Astrocyte of the spinal cord (primary cell): ENCODE results near the gene HES7.

Experiments used
- DNase-seq: peaks from one replicate; pipeline ENCODE4 v3.0.0; 2011; ENCODE audit warnings: low read depth, low spot score
- H3K4me3 ChIP-seq: 2 replicates; pipeline ENCODE4 v1.5.1; 2011; ENCODE audit warnings: low read depth, mild to moderate bottlenecking, low read length, moderate library complexity
- in situ Hi-C: cut with HindIII; loops from 2 replicates; pipeline ENCODE4 v1.10.0; 2017; ENCODE audit warnings: low sequenced_read_pairs
- TF ChIP-seq, protein P1 (sequence below): IDR thresholded peaks from 2 replicates; pipeline ENCODE4 v1.5.1; 2012; ENCODE audit warnings: low read depth, mild to moderate bottlenecking, low read length, inconsistent platforms

The HES7 gene

GRCh38 chr17:8160224-8160577, 36.3 kb upstream of the HES7 start:
- TF ChIP-seq, protein P1, sequence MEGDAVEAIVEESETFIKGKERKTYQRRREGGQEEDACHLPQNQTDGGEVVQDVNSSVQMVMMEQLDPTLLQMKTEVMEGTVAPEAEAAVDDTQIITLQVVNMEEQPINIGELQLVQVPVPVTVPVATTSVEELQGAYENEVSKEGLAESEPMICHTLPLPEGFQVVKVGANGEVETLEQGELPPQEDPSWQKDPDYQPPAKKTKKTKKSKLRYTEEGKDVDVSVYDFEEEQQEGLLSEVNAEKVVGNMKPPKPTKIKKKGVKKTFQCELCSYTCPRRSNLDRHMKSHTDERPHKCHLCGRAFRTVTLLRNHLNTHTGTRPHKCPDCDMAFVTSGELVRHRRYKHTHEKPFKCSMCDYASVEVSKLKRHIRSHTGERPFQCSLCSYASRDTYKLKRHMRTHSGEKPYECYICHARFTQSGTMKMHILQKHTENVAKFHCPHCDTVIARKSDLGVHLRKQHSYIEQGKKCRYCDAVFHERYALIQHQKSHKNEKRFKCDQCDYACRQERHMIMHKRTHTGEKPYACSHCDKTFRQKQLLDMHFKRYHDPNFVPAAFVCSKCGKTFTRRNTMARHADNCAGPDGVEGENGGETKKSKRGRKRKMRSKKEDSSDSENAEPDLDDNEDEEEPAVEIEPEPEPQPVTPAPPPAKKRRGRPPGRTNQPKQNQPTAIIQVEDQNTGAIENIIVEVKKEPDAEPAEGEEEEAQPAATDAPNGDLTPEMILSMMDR = no peak
- no peak overlapping the region for H3K4me3 ChIP-seq
- no peak for DNase-seq
- in situ Hi-C loops = no loop called here

- no peak overlapping the region for H3K4me3 ChIP-seq
- in situ Hi-C loops = no loop called here
- TF ChIP-seq, protein P1 = no peak
- no peak for DNase-seq
These were observed 35.7 kb upstream of the HES7 start for GRCh38 chr17:8159459-8160223.

DNA sequence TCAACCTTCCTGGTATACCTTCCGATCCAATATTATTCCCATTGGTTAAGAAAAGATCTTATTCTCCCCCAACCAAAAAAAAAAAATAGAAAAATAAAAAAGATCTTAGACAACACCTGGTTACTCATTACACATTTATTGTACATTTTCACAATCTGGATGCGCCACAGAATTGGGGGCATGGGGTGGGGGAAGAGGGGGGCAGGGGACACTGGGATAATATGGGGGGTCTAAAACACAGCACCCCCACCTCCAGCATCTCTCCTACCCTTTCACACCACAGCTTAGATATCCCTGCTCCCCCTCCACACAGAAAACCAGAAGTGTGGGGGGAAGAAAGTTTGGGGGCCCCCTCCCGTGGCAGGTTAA, 35.1 kb upstream of the HES7 start:
- TF ChIP-seq, protein P1 = no peak
- H3K4me3 ChIP-seq = no peak overlapping the region
- in situ Hi-C loops = no loop called here
- no peak for DNase-seq

GRCh38 chr17:8158267-8159031, 34.5 kb upstream of the HES7 start:
- TF ChIP-seq, protein P1 = peak; percentile 87
- H3K4me3 ChIP-seq = no peak overlapping the region
- in situ Hi-C loops = no loop called here
- DNase-seq = peak; percentile 92

DNA sequence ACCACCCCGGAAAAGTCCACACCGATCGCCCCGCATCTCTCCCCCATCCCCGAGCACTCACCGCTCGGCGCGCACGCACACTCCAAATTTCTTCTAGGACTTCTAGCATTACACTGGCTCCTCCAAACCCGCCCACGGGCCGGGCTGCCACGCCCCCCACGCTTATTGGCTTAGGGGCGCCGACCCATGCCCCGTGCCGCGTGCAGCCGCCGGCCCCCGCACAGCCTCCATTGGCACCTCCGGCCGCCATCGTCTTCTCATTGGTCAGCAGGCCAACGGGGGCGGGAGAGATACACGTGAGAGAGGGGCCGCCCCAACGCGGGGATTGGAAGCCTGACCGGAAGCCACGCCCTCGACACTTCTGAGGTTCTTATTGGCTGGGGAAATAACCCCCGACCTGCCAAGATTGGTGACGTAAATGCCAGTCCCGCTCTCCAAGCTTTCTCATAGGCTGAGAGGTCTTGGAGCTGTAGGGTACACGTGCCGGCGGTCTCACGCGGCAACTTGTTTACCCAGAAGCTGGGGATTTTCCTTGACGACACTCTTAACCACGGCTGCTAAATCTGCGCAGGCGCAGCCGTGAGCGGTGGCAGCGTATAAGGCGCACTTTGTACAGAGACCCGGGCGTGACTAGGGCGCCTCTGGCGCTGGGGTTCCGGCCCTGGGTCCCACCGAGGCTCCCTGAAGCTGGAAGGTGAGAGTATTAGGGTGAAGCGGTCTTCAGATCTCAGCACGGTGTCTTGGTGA, 32.5 kb upstream of the HES7 start:
- in situ Hi-C loops = no loop called here
- peak; percentile 100 for DNase-seq
- TF ChIP-seq, protein P1 = no peak
- peak overlapping the region; percentile 73 for H3K4me3 ChIP-seq

DNA sequence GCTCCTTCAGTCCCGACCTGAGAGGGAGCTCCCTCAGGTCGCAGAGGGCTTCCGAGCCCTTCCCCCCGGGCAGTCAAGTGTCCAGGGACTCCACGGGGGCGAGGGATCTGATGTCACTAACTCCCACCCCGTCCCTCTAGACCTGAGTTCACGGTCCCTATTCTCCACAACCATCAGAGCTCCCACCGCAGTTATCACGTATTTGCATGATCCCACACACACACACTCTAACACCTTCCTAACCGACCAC, 32.0 kb upstream of the HES7 start:
- in situ Hi-C loops = no loop called here
- TF ChIP-seq, protein P1 = no peak
- DNase-seq = no peak
- peak overlapping the region; percentile 73 for H3K4me3 ChIP-seq
